DND-41 (cell line): ENCODE measurements around the gene ATP8A2.

Experiments
- ATAC-seq: fragments of 200-7000 bp; cut with Tn5 transposase; 3 replicates; pipeline ENCODE4 v1.9.1; 2021; ENCODE audit warnings: low read depth; ENCODE audit not compliant: insufficient read depth
- DNase-seq: peaks from one replicate; pipeline ENCODE4 v3.0.0-alpha.2; 2020
- H2AFZ ChIP-seq: 2 replicates; pipeline ENCODE4 v1.6.0; 2012; ENCODE audit warnings: low read depth, low read length
- H3K27ac ChIP-seq: 2 replicates; pipeline ENCODE4 v1.5.1; 2012; ENCODE audit warnings: low read length, inconsistent platforms
- H3K27me3 ChIP-seq: fragments of 200-600 bp; sonication (generic); 2 replicates; pipeline ENCODE4 v1.6.0; 2012; ENCODE audit warnings: low read length, mild to moderate bottlenecking, inconsistent platforms; ENCODE audit not compliant: insufficient read depth, poor library complexity
- H3K36me3 ChIP-seq: 2 replicates; pipeline ENCODE4 v1.5.1; 2012; ENCODE audit warnings: low read length, inconsistent platforms; ENCODE audit not compliant: insufficient read depth
- H3K4me1 ChIP-seq: 2 replicates; pipeline ENCODE4 v1.5.1; 2012; ENCODE audit warnings: mild to moderate bottlenecking, low read length; ENCODE audit not compliant: insufficient read depth
- H3K4me2 ChIP-seq: 2 replicates; pipeline ENCODE4 v1.6.0; 2012; ENCODE audit warnings: mild to moderate bottlenecking, moderate library complexity, low read length, inconsistent platforms; ENCODE audit not compliant: insufficient read depth
- H3K4me3 ChIP-seq, 2 experiments: fragments of 200-600 bp in 1 of 2; shearing (Covaris generic) in 1 of 2; 2 replicates each; pipeline ENCODE4 v1.5.1; 2012 to 2016; ENCODE audit warnings: inconsistent platforms in 2 of 2, low read length in 2 of 2, mild to moderate bottlenecking in 2 of 2, low read depth in 1 of 2, moderate library complexity in 1 of 2
- H3K79me2 ChIP-seq: 2 replicates; pipeline ENCODE4 v1.6.0; 2012; ENCODE audit warnings: low read length, inconsistent platforms; ENCODE audit not compliant: insufficient read depth
- H3K9ac ChIP-seq: 2 replicates; pipeline ENCODE4 v1.6.0; 2012; ENCODE audit warnings: low read depth, mild to moderate bottlenecking, inconsistent platforms, low read length, moderate library complexity
- H3K9me3 ChIP-seq: 2 replicates; pipeline ENCODE4 v1.5.1; 2012; ENCODE audit warnings: low read length, moderate library complexity, mild to moderate bottlenecking, inconsistent platforms; ENCODE audit not compliant: insufficient read depth, severe bottlenecking
- H4K20me1 ChIP-seq: 2 replicates; pipeline ENCODE4 v1.6.0; 2012; ENCODE audit warnings: low read length; ENCODE audit not compliant: insufficient read depth
- CTCF ChIP-seq: IDR thresholded peaks from 2 replicates; pipeline ENCODE4 v1.5.1; 2012; ENCODE audit warnings: borderline replicate concordance, low read length, moderate library complexity, mild to moderate bottlenecking; ENCODE audit not compliant: poor library complexity, severe bottlenecking; ENCODE audit errors: extremely low read depth
- EZH2 ChIP-seq: IDR thresholded peaks from 3 replicates; pipeline ENCODE4 v1.6.1; 2012; ENCODE audit warnings: borderline replicate concordance, low read depth, mild to moderate bottlenecking, moderate library complexity, low read length, inconsistent platforms; ENCODE audit not compliant: severe bottlenecking

ATP8A2 gene

GRCh38 chr13:25652764-25653163 lies 281.0 kb downstream of the ATP8A2 start:
- Histone ChIP-seq H3K4me2 (no peak overlapping the region), H3K9ac (no peak overlapping the region), H3K27ac (no peak overlapping the region), H4K20me1 (no peaks in the 10 kb centered on the region), H3K9me3 (peaks cover 5% of the 10 kb centered on the region), H3K36me3 (no peaks in the 10 kb centered on the region), H3K79me2 (no peaks in the 10 kb centered on the region), H3K4me1 (no peaks in the 10 kb centered on the region), H3K4me3 (no peak overlapping the region), H2AFZ (no peak overlapping the region), H3K27me3 (no peaks in the 10 kb centered on the region)
- DNase-seq: no peak
- no peak for ATAC-seq
- TF ChIP-seq CTCF (no peak), EZH2 (no peak)

- Histone ChIP-seq H3K4me2 (no peak overlapping the region), H2AFZ (no peak overlapping the region), H3K4me3 (no peak overlapping the region), H3K9ac (no peak overlapping the region), H3K27me3 (no peaks in the 10 kb centered on the region), H3K4me1 (no peaks in the 10 kb centered on the region), H4K20me1 (no peaks in the 10 kb centered on the region), H3K36me3 (no peaks in the 10 kb centered on the region), H3K9me3 (peaks cover under 1% of the 10 kb centered on the region), H3K79me2 (no peaks in the 10 kb centered on the region), H3K27ac (no peak overlapping the region)
- no peak for TF ChIP-seq EZH2
- TF ChIP-seq CTCF: no peak
- ATAC-seq (no peak), DNase-seq (no peak)
These were observed 282.5 kb downstream of the ATP8A2 start for GRCh38 chr13:25654322-25654721.

GRCh38 chr13:25657157-25657556 lies 285.4 kb downstream of the ATP8A2 start:
- Histone ChIP-seq H3K4me2 (no peak overlapping the region), H3K4me1 (no peaks in the 10 kb centered on the region), H2AFZ (no peak overlapping the region), H3K27ac (no peak overlapping the region), H3K36me3 (no peaks in the 10 kb centered on the region), H3K27me3 (no peaks in the 10 kb centered on the region), H3K9me3 (no peaks in the 10 kb centered on the region), H3K79me2 (no peaks in the 10 kb centered on the region), H3K9ac (no peak overlapping the region), H3K4me3 (no peak overlapping the region), H4K20me1 (no peaks in the 10 kb centered on the region)
- DNase-seq (no peak), ATAC-seq (0 out of 3 replicates have a peak, but pooled peaks have one; percentile 50)
- TF ChIP-seq EZH2: no peak
- TF ChIP-seq CTCF: no peak

- no peaks in the 10 kb centered on the region for H3K4me1 ChIP-seq
- DNase-seq (no peak), ATAC-seq (no peak)
- no peak overlapping the region for H3K4me3 ChIP-seq
- H3K27ac ChIP-seq: no peak overlapping the region
- H3K79me2 ChIP-seq: no peaks in the 10 kb centered on the region
- no peaks in the 10 kb centered on the region for H3K9me3 ChIP-seq
- H4K20me1 ChIP-seq: no peaks in the 10 kb centered on the region
- no peak overlapping the region for H3K9ac ChIP-seq
- TF ChIP-seq CTCF: no peak
- TF ChIP-seq EZH2: no peak
- H3K27me3 ChIP-seq: no peaks in the 10 kb centered on the region
- H2AFZ ChIP-seq: 0 out of 2 replicates have a peak overlapping the region, but pooled peaks have one; percentile 25
- no peaks in the 10 kb centered on the region for H3K36me3 ChIP-seq
- no peak overlapping the region for H3K4me2 ChIP-seq
These were observed 287.5 kb downstream of the ATP8A2 start for GRCh38 chr13:25659091-25659795.
